SJSA1 (cell line): ENCODE measurements around the gene GPR12. TPM values are rescaled to one million over a fixed set of nuclear protein-coding genes. Genes with fewer than 3 reads are reported as not detected.

Source experiments
- DNase-seq, 2 experiments: peaks; one replicate each; pipeline ENCODE4 v3.0.0-alpha.2; 2015 to 2020; ENCODE audit warnings: low spot score in 2 of 2, low read depth in 1 of 2
- H3K27ac ChIP-seq: fragments of 250-450 bp; sonication (Bioruptor Pico); 2 replicates; pipeline ENCODE4 v1.5.1; 2020; ENCODE audit warnings: mild to moderate bottlenecking, moderate library complexity
- H3K27me3 ChIP-seq: fragments of 250-450 bp; sonication (Bioruptor Pico); replicated peaks from 2 replicates; pipeline ENCODE4 v1.5.1; 2020; ENCODE audit warnings: mild to moderate bottlenecking, moderate library complexity
- H3K36me3 ChIP-seq: fragments of 250-450 bp; sonication (Bioruptor Pico); 2 replicates; pipeline ENCODE4 v1.5.1; 2020; ENCODE audit warnings: mild to moderate bottlenecking
- H3K4me1 ChIP-seq: fragments of 250-450 bp; sonication (Bioruptor Pico); replicated peaks from 2 replicates; pipeline ENCODE4 v1.6.1; 2021; ENCODE audit warnings: mild to moderate bottlenecking
- H3K4me3 ChIP-seq: fragments of 250-450 bp; sonication (Bioruptor Pico); 2 replicates; pipeline ENCODE4 v1.5.1; 2020; ENCODE audit warnings: mild to moderate bottlenecking
- H3K9me3 ChIP-seq: fragments of 250-450 bp; sonication (Bioruptor Pico); replicated peaks from 2 replicates; pipeline ENCODE4 v1.5.1; 2020; ENCODE audit warnings: mild to moderate bottlenecking
- total RNA-seq: library from RNA; depleted of rRNA; stranded (reverse); fragments of >200 nt; shearing (Covaris generic); gene quantifications from 2 replicates; pipeline ENCODE4 v1.2.3, GENCODE V29; 2014; rRNA removed

The GPR12 gene, protein sequence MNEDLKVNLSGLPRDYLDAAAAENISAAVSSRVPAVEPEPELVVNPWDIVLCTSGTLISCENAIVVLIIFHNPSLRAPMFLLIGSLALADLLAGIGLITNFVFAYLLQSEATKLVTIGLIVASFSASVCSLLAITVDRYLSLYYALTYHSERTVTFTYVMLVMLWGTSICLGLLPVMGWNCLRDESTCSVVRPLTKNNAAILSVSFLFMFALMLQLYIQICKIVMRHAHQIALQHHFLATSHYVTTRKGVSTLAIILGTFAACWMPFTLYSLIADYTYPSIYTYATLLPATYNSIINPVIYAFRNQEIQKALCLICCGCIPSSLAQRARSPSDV
- total RNA-seq: not detected in 2 replicates

DNA sequence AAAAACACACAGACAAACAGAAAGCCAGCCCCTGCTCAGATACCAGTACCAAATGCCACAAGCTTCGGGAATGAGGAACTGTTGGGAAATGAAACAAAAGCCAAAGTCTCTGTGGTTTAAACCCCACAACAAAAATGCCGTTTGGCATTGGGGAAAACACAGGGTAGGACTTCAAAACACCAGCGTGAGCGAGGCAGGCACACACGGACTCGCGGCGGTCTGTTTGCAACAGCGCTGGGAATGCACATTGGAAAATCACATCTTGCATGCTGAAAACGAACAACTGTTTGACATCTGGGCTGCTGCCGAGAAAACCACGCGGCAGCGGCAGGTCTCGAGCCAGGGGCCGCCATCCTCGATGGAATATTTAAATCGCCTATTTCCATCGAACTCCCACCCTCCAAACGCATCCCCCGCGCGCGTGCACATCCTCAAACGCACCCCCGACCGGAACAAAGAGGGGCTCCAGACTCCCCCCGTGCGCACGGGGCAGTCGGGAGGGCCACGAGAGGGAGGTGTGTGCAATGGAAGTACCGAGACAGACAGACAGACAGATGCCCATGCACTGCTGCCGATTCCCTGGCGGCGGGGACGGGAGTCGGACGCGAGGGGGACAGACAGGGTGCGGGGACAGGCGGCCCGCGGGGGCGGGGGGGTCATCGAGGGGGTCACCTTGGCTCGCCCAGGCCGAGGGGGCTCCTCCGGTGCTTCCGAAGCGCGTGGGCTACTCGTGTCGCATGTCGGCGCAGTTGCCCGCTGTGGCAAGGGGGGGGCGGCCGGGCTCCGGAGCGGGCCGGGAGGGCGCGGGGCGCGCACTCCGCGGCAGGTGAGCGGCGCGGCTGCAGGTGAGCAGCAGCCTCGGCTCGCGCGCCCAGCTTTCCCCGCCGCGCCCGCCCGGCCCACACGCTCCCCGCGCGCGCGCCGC lies at the start of gene GPR12:
Gene GPR12, minus strand, starts transcription at position 880 of the 925 bp plus-strand sequence. CDS start 959 bp downstream, outside the sequence.
- DNase-seq: no peak
- no peaks in the 10 kb centered on the region for H3K4me1 ChIP-seq
- H3K27me3 ChIP-seq: peaks cover 31% of the 10 kb centered on the region
- H3K4me3 ChIP-seq: no peak within 1 kb of the TSS
- no peak within 1 kb of the TSS for H3K27ac ChIP-seq
- no peaks in the 10 kb centered on the region for H3K36me3 ChIP-seq
- H3K9me3 ChIP-seq: no peaks in the 10 kb centered on the region

DNA sequence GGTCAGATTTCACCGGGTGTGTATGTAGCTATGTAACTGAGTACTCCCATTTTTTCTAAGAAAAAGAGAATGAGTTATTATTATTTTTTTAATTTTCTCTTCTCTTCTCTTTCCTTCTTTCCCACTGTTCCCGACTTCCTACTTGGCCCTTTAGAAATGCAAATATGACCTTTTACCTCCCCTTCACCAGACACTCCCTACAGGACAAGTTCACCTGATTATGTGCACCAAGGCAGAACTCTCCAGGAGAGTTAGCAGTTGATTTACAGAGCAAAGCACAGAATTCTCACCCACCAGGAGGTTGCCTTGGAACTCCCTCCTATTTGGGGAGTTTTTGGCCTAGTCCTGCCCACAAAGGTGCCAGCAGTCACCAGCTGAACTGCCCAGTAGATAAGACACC lies 49.5 kb upstream of the GPR12 start:
- no peaks in the 10 kb centered on the region for H3K36me3 ChIP-seq
- H3K9me3 ChIP-seq: no peaks in the 10 kb centered on the region
- H3K4me1 ChIP-seq: no peaks in the 10 kb centered on the region
- DNase-seq: no peak
- no peak overlapping the region for H3K27ac ChIP-seq
- no peak overlapping the region for H3K4me3 ChIP-seq
- no peaks in the 10 kb centered on the region for H3K27me3 ChIP-seq

DNA sequence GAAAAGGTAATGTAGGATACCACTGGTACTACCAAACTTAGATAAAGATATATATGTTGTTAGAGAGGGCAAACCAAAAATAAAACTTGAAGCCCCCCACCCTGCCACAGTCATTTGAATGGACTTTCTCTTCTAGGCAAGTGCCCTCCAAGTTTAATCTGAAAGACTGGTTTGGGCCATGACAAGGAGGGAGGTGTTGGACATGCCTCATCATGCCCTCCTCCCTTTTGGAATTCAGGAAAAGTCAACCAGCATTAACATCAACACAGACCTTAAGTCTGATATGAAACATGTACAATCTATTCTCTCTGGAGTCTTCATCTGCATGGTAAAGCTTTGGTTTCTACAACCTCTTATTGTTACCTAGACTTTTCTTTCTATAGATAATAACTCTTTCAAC lies 46.3 kb upstream of the GPR12 start:
- Histone ChIP-seq H3K4me1 (no peaks in the 10 kb centered on the region), H3K9me3 (no peaks in the 10 kb centered on the region), H3K36me3 (no peaks in the 10 kb centered on the region), H3K4me3 (no peak overlapping the region), H3K27me3 (no peaks in the 10 kb centered on the region), H3K27ac (no peak overlapping the region)
- no peak for DNase-seq

DNA sequence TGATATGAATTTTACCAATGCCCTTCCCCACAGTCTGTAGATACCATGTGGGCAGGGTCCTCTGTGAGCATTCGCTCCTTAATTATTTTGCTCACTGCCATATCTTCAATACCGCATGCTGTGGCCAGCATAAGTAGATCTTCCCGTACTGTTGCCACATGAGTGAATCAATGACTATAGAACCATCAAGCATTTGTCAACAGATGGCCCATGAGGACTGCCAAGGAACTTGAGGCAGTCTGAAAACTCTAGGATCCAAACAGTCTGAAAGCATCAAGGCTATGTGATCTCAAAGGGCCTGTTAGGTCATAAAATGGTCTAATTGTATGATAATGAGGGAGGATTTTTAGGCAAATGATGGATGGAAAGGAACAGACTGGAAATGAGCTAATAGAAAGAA lies 27.4 kb upstream of the GPR12 start:
- Histone ChIP-seq H3K36me3 (no peaks in the 10 kb centered on the region), H3K27ac (no peak overlapping the region), H3K9me3 (no peaks in the 10 kb centered on the region), H3K27me3 (peaks cover 7% of the 10 kb centered on the region; the same call in 1 of the 2 replicates), H3K4me1 (no peaks in the 10 kb centered on the region), H3K4me3 (no peak overlapping the region)
- no peak for DNase-seq

DNA sequence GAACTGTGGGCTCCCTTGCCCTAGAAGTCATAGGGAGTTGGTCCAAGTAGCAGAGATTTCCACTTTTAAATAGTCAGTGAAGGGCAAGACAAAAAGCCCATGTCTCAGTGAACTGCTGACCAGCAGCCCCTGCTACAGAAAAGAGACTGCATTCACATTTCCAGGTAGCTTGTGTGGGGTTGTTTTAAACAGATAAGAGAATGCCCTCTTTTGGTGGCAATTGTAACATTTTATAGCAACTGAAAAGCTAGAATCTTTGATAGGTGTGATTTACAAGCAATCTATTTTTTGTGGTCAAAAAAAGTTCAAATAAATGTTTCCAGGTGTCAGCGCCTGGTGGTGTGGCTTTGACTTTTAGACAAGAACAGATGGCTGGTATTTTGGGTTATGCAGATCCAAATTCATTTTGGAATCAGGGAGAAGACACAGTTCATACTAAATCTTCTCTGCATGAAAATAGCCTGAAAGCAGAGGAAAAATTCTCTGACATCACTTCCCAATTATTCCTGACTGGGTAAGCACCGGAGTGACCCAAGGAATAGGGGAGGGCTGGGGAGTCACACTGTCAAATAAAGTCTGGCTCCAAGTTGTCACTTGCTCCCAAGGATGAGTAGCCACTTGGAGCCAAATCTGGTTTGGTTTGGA lies 26.2 kb upstream of the GPR12 start:
- H3K36me3 ChIP-seq: no peaks in the 10 kb centered on the region
- no peak overlapping the region for H3K4me3 ChIP-seq
- no peaks in the 10 kb centered on the region for H3K9me3 ChIP-seq
- DNase-seq: no peak
- peaks cover 7% of the 10 kb centered on the region; the same call in 1 of the 2 replicates for H3K27me3 ChIP-seq
- H3K4me1 ChIP-seq: no peaks in the 10 kb centered on the region
- no peak overlapping the region for H3K27ac ChIP-seq

DNA sequence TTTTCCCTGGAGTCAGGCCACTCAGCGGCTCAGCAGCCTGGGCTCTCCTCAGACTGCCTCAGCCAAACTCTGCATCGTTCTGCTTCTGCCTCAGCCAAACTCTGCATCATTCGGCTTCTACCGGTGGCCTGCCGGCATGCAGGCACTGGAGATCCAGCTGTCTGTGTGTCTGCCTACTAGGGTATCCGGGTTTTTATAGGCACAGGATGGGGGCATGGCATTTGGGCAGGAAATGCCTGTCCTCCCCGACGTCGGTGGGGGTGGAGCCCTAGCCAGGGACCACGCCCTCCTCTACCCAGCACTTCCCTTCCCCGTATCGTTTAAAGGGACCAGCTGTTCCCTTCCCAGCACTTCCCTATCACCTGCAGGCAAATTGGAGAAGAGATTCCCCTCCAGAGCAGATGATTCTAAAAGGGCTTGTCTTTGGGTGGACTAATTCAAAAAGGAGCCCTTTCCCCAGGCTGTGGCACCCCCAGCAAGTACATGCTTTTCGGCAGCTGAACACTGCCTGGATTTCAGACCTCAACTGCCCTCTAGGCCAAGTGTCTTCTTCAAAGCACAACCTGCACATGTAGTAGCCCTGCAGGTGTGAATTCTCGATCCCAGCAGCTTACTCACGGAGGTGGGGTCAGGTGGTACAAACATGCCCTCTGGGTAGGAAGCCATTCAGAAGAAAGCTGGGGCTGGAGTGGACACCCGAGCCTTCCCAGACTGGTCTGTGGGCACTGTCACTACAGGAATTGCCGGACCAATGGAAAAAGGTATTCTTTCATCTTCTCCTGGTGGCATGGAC lies 25.4 kb upstream of the GPR12 start:
- no peaks in the 10 kb centered on the region for H3K36me3 ChIP-seq
- H3K27ac ChIP-seq: no peak overlapping the region
- H3K4me1 ChIP-seq: no peaks in the 10 kb centered on the region
- H3K27me3 ChIP-seq: peaks cover 7% of the 10 kb centered on the region; the same call in 1 of the 2 replicates
- no peaks in the 10 kb centered on the region for H3K9me3 ChIP-seq
- DNase-seq: no peak
- no peak overlapping the region for H3K4me3 ChIP-seq

DNA sequence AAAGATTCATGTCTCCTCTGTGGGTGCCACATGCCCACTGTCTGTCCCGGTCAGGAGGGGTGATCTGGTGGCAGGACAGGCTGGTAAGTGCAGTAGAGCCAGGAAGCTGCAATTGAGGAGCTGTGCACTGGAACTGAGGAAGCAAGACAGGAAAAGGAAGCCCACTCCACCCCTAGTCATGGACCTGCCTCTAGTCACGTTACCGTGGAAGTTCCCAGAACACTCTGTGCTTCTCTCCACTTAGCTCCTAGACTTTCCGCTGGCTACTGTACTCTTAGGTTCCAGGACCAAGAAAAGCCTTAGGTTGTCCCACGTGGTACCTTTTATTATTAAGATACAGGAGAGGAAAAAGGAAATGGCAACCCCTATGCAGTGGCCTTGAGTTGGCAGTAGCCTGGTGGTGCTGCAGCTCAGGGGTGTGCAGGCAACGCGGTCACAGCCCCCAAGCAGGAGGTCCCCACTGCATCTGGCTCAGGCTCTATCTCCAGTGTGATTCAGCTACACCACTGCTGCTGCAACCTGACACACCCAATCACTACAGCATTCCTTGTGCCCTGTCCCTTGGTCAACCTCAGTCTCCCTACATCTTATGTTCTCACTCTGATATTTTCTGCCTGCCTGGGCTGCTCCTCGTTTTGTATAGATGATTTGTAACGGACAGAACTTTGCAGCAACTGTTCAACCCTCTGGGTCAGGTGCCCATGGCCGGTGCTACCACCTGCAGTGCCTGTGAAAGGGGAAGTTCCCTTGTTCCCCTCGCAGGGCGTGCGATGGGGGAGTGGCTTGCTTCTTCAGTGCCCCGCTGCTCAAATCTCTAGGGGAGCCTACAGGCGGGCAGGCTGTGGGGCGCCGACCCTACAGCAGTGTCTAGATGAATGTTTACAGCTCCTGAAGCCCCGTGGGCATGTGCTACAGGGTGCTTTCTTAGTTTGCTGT lies 24.4 kb upstream of the GPR12 start:
- Histone ChIP-seq H3K36me3 (no peaks in the 10 kb centered on the region), H3K4me1 (no peaks in the 10 kb centered on the region), H3K27ac (no peak overlapping the region), H3K4me3 (no peak overlapping the region), H3K27me3 (peaks cover 7% of the 10 kb centered on the region; the same call in 1 of the 2 replicates), H3K9me3 (no peaks in the 10 kb centered on the region)
- DNase-seq: no peak

DNA sequence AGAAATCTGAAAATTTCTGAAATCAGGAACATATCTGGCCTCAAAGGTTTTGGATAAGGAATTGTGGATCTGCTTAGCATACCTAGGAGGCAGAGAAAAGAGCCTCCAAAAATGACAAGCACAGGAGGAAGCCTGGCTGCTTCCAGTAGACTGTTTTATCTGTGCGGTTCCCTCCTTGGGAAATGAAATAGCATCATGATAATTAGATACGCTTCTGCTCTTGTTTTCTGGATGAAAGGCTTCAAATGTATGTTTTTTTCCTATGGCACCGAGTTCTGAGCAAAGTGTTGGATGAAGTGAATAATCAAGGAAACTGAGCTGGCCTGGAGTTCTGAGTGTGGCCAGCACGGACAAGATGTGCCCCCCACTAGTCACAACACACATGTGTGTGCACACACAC lies 19.8 kb upstream of the GPR12 start:
- Histone ChIP-seq H3K27ac (no peak overlapping the region), H3K4me3 (no peak overlapping the region), H3K36me3 (no peaks in the 10 kb centered on the region), H3K9me3 (no peaks in the 10 kb centered on the region), H3K27me3 (no peaks in the 10 kb centered on the region), H3K4me1 (no peaks in the 10 kb centered on the region)
- no peak for DNase-seq

DNA sequence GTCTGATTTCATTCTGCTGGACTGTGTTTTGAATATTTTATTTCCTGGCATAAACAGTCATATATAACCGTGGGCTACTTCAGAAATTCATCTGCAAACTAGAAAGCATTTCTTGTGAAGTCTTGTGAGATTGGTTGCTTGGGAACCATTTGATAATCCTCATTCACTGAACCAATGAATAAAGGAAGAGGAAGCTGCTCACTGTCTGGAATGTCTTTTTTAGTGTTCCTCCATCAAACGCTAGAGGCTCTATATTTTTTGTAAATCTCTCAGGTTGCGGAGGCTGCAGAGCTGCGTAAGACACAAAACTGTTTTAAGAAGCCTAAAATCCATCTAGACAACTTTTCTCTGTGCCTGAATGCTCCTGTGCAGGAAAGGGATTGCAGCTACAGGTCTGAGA lies 18.7 kb upstream of the GPR12 start:
- DNase-seq: no peak
- H3K27ac ChIP-seq: no peak overlapping the region
- no peaks in the 10 kb centered on the region for H3K27me3 ChIP-seq
- no peaks in the 10 kb centered on the region for H3K9me3 ChIP-seq
- H3K4me3 ChIP-seq: no peak overlapping the region
- H3K36me3 ChIP-seq: no peaks in the 10 kb centered on the region
- no peaks in the 10 kb centered on the region for H3K4me1 ChIP-seq

DNA sequence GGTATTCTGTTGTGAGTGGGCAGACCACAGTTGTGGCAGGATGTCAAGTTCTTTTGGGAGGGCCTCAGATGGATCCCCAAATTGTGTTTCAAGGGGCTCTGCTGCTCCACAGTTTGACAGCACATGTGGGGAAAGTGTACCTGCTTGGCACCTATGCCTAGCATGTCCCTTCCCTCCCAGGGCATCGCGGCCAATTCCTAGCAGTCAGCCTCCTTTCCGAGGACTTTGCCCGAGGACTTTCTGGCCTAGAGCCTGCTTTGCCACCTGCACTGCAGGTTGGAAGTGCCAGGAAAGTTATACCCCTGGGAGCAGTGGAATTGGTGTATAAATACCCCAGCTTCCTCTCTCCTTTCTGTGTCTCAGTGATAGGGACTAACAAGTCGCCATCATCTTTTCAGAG lies 11.9 kb upstream of the GPR12 start:
- Histone ChIP-seq H3K27me3 (no peaks in the 10 kb centered on the region), H3K36me3 (no peaks in the 10 kb centered on the region), H3K9me3 (no peaks in the 10 kb centered on the region), H3K4me3 (no peak overlapping the region), H3K27ac (no peak overlapping the region), H3K4me1 (no peaks in the 10 kb centered on the region)
- DNase-seq: no peak

DNA sequence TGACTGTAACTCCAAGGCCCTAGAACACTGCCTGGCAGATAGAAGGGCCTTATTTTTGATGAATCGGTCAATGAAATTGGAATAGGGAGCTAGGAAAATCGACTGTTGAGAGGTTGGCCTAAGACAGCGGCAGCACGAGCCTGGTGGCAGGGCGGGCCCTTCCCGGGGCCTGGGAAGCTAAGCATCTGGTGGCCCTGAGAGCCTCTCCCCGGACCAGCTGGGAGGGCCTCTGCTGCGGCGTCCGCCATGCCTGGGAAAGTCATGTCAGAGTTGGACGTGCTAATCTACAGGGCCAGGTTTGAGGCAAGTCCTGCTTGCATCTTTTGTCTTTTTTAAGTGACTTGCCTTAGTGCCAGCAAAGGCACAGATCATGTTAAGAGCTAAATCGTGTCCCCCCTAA lies 11.2 kb upstream of the GPR12 start:
- Histone ChIP-seq H3K27ac (no peak overlapping the region), H3K9me3 (no peaks in the 10 kb centered on the region), H3K4me1 (no peaks in the 10 kb centered on the region), H3K27me3 (no peaks in the 10 kb centered on the region), H3K36me3 (no peaks in the 10 kb centered on the region), H3K4me3 (no peak overlapping the region)
- no peak for DNase-seq

DNA sequence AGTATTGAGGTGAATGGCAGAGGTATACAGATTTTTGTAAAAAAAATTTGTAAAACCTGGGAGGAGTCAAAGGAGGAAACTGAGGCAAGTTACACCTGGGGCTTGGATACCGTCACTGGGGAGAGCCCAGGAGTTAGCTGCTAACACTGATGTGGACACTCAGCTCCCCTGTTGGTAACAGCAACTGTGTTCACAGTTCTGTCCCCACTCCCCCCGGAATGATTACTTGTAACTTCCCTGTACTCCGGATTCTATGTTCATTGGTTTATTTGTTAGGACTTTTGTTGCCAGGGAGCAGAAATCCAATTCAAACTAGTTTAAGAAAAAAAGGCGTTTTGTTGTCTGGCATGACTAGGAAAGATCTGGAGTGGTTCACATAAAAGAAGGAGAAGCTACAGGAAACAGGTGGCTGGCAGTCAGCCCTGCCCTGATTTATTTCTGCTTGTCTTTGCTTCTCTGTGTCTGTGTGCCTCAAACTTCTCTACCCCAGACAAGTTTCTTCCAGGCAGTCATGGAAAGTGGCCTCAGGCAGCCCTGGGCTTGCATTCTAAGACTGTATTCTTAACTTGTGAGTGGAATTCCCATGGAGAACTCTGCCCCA lies 2.3 kb upstream of the GPR12 start:
- H3K36me3 ChIP-seq: no peaks in the 10 kb centered on the region
- H3K4me3 ChIP-seq: no peak overlapping the region
- peaks cover 23% of the 10 kb centered on the region for H3K27me3 ChIP-seq
- H3K4me1 ChIP-seq: no peaks in the 10 kb centered on the region
- no peak for DNase-seq
- no peak overlapping the region for H3K27ac ChIP-seq
- no peaks in the 10 kb centered on the region for H3K9me3 ChIP-seq
